ENCODE measurements around the gene IFITM5.
A peak's percentile ranks its signal among the peaks of the same experiment; 100 is the strongest.

GRCh38 chr11:313304-313786 lies 14.0 kb upstream of the IFITM5 start:
- peak in 2 of 3 donors; percentile 44 to 63 for TF ChIP-seq POLR2AphosphoS5 (IDR thresholded peaks at IDR 0.05)
- no peak for TF ChIP-seq CTCF (IDR thresholded peaks at IDR 0.05 in 8 of 11, conservative IDR thresholded peaks at IDR 0.05 in 3 of 11)
- no peak for TF ChIP-seq POLR2A (IDR thresholded peaks at IDR 0.05)

Measured in spleen (tissue), 7 donors.